Measurements from ENCODE around the gene CFDP1.

Gene CFDP1

DNA sequence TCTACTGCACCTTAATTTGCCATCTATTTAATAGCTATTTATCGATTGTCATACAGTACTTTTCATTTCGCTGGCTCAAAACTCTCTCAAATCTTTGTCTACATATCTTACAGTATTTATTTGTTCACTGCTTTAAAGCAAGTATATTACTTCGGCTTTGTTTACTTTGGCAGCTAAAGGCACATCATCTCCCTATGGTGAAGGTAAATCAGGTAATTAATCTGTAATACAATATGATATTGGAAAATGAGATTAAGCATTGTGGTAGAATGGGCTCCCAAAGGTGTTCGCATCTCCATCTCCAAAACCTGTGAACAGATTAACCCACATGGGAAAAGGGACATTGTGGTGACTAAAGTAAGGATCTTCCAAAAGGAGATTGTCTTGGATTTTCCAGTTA lies 24.7 kb upstream of the CFDP1 start:
- H3K27ac ChIP-seq (ENCODE audit: extremely low read depth, low read depth, low read length), result no peak overlapping the region
- ChIA-PET POLR2A (interaction anchor here (0.6 to 0.9 kb wide), 2 partner anchors 65 to 184 kb away, joined by 3 to 4 read pairs; no protein-coding TSS in a partner anchor), CTCF (no interaction called here)
- no peaks in the 10 kb centered on the region for H3K9me3 ChIP-seq (ENCODE audit: control insufficient read depth, insufficient read depth, low read depth, low read length)
- H3K36me3 ChIP-seq (ENCODE audit: control insufficient read depth in 2 of 2, insufficient read depth in 1 of 2, low read length in 2 of 2), result no peaks in the 10 kb centered on the region; a peak in 1 of 3 replicates
- peaks cover 34% of the 10 kb centered on the region for H3K4me1 ChIP-seq (ENCODE audit: control insufficient read depth, insufficient read depth, low read length)
- no peak overlapping the region for H3K4me3 ChIP-seq (ENCODE audit: low read depth, low read length)
- no peak for TF ChIP-seq HOXC10 (CRISPR knock-in tag; IDR thresholded peaks at IDR 0.05)
- TF ChIP-seq ZNF654 (tag by site-specific recombination; IDR thresholded peaks at IDR 0.05; ENCODE audit: low read depth), result no peak
- TF ChIP-seq, protein P1, sequence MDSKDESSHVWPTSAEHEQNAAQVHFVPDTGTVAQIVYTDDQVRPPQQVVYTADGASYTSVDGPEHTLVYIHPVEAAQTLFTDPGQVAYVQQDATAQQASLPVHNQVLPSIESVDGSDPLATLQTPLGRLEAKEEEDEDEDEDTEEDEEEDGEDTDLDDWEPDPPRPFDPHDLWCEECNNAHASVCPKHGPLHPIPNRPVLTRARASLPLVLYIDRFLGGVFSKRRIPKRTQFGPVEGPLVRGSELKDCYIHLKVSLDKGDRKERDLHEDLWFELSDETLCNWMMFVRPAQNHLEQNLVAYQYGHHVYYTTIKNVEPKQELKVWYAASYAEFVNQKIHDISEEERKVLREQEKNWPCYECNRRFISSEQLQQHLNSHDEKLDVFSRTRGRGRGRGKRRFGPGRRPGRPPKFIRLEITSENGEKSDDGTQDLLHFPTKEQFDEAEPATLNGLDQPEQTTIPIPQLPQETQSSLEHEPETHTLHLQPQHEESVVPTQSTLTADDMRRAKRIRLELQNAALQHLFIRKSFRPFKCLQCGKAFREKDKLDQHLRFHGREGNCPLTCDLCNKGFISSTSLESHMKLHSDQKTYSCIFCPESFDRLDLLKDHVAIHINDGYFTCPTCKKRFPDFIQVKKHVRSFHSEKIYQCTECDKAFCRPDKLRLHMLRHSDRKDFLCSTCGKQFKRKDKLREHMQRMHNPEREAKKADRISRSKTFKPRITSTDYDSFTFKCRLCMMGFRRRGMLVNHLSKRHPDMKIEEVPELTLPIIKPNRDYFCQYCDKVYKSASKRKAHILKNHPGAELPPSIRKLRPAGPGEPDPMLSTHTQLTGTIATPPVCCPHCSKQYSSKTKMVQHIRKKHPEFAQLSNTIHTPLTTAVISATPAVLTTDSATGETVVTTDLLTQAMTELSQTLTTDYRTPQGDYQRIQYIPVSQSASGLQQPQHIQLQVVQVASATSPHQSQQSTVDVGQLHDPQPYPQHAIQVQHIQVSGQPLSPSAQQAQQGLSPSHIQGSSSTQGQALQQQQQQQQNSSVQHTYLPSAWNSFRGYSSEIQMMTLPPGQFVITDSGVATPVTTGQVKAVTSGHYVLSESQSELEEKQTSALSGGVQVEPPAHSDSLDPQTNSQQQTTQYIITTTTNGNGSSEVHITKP (tag by site-specific recombination; IDR thresholded peaks at IDR 0.05), result 0 out of 2 replicates have a peak, but pooled peaks have one; percentile 21
- no peak for TF ChIP-seq ZNF610 (tag by site-specific recombination; IDR thresholded peaks at IDR 0.05; ENCODE audit: borderline replicate concordance)
- TF ChIP-seq, protein P2, sequence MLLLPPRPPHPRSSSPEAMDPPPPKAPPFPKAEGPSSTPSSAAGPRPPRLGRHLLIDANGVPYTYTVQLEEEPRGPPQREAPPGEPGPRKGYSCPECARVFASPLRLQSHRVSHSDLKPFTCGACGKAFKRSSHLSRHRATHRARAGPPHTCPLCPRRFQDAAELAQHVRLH (tag by site-specific recombination; IDR thresholded peaks at IDR 0.05), result no peak
- TF ChIP-seq ZNF629 (tag by site-specific recombination; IDR thresholded peaks at IDR 0.05), result no peak
- TF ChIP-seq ZNF24 (tag by site-specific recombination; IDR thresholded peaks at IDR 0.05), result no peak
- no peak for TF ChIP-seq ZNF416 (tag by site-specific recombination; IDR thresholded peaks at IDR 0.05)
- no peak for TF ChIP-seq GLIS2 (tag by site-specific recombination; IDR thresholded peaks at IDR 0.05)
- peak; percentile 80 for TF ChIP-seq ZNF843 (tag by site-specific recombination; IDR thresholded peaks at IDR 0.05)
- TF ChIP-seq, protein P3, sequence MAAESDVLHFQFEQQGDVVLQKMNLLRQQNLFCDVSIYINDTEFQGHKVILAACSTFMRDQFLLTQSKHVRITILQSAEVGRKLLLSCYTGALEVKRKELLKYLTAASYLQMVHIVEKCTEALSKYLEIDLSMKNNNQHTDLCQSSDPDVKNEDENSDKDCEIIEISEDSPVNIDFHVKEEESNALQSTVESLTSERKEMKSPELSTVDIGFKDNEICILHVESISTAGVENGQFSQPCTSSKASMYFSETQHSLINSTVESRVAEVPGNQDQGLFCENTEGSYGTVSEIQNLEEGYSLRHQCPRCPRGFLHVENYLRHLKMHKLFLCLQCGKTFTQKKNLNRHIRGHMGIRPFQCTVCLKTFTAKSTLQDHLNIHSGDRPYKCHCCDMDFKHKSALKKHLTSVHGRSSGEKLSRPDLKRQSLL (tag by site-specific recombination; IDR thresholded peaks at IDR 0.05), result no peak
- 0 out of 2 replicates have a peak, but pooled peaks have one; percentile 26 for TF ChIP-seq WT1 (tag by site-specific recombination; IDR thresholded peaks at IDR 0.05)
- TF ChIP-seq ZNF366 (tag by site-specific recombination; conservative IDR thresholded peaks at IDR 0.05), result peak; percentile 48; the same call in 1 of the 2 replicates
- peak; percentile 42; the same call in 1 of the 2 replicates for TF ChIP-seq ZNF596 (tag by site-specific recombination; IDR thresholded peaks at IDR 0.05)
- peak; percentile 81; the same call in 1 of the 2 replicates for TF ChIP-seq ZNF10 (tag by site-specific recombination; IDR thresholded peaks at IDR 0.05)
- TF ChIP-seq, protein P4, sequence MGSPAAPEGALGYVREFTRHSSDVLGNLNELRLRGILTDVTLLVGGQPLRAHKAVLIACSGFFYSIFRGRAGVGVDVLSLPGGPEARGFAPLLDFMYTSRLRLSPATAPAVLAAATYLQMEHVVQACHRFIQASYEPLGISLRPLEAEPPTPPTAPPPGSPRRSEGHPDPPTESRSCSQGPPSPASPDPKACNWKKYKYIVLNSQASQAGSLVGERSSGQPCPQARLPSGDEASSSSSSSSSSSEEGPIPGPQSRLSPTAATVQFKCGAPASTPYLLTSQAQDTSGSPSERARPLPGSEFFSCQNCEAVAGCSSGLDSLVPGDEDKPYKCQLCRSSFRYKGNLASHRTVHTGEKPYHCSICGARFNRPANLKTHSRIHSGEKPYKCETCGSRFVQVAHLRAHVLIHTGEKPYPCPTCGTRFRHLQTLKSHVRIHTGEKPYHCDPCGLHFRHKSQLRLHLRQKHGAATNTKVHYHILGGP (tag by site-specific recombination; IDR thresholded peaks at IDR 0.05), result 0 out of 2 replicates have a peak, but pooled peaks have one; percentile 8
- TF ChIP-seq ZXDB (tag by site-specific recombination; IDR thresholded peaks at IDR 0.05), result peak; percentile 65
- TF ChIP-seq ZFP3 (tag by site-specific recombination; IDR thresholded peaks at IDR 0.05; ENCODE audit: low read depth), result no peak
- TF ChIP-seq, protein P5, sequence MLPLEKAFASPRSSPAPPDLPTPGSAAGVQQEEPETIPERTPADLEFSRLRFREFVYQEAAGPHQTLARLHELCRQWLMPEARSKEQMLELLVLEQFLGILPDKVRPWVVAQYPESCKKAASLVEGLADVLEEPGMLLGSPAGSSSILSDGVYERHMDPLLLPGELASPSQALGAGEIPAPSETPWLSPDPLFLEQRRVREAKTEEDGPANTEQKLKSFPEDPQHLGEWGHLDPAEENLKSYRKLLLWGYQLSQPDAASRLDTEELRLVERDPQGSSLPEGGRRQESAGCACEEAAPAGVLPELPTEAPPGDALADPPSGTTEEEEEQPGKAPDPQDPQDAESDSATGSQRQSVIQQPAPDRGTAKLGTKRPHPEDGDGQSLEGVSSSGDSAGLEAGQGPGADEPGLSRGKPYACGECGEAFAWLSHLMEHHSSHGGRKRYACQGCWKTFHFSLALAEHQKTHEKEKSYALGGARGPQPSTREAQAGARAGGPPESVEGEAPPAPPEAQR (tag by site-specific recombination; IDR thresholded peaks at IDR 0.05), result no peak
- no peak for TF ChIP-seq ZNF555 (tag by site-specific recombination; conservative IDR thresholded peaks at IDR 0.05)
- TF ChIP-seq HOXA7 (CRISPR knock-in tag; IDR thresholded peaks at IDR 0.05; ENCODE audit: borderline replicate concordance), result no peak
- TF ChIP-seq OSR2 (tag by site-specific recombination; IDR thresholded peaks at IDR 0.05), result peak; percentile 51; the same call in 1 of the 2 replicates
- no peak for TF ChIP-seq ZNF785 (tag by site-specific recombination; IDR thresholded peaks at IDR 0.05)
- TF ChIP-seq ZBTB48 (tag by site-specific recombination; IDR thresholded peaks at IDR 0.05), result no peak
- TF ChIP-seq, protein P6, sequence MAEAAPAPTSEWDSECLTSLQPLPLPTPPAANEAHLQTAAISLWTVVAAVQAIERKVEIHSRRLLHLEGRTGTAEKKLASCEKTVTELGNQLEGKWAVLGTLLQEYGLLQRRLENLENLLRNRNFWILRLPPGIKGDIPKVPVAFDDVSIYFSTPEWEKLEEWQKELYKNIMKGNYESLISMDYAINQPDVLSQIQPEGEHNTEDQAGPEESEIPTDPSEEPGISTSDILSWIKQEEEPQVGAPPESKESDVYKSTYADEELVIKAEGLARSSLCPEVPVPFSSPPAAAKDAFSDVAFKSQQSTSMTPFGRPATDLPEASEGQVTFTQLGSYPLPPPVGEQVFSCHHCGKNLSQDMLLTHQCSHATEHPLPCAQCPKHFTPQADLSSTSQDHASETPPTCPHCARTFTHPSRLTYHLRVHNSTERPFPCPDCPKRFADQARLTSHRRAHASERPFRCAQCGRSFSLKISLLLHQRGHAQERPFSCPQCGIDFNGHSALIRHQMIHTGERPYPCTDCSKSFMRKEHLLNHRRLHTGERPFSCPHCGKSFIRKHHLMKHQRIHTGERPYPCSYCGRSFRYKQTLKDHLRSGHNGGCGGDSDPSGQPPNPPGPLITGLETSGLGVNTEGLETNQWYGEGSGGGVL (tag by site-specific recombination; IDR thresholded peaks at IDR 0.05), result no peak
- TF ChIP-seq, protein P7, sequence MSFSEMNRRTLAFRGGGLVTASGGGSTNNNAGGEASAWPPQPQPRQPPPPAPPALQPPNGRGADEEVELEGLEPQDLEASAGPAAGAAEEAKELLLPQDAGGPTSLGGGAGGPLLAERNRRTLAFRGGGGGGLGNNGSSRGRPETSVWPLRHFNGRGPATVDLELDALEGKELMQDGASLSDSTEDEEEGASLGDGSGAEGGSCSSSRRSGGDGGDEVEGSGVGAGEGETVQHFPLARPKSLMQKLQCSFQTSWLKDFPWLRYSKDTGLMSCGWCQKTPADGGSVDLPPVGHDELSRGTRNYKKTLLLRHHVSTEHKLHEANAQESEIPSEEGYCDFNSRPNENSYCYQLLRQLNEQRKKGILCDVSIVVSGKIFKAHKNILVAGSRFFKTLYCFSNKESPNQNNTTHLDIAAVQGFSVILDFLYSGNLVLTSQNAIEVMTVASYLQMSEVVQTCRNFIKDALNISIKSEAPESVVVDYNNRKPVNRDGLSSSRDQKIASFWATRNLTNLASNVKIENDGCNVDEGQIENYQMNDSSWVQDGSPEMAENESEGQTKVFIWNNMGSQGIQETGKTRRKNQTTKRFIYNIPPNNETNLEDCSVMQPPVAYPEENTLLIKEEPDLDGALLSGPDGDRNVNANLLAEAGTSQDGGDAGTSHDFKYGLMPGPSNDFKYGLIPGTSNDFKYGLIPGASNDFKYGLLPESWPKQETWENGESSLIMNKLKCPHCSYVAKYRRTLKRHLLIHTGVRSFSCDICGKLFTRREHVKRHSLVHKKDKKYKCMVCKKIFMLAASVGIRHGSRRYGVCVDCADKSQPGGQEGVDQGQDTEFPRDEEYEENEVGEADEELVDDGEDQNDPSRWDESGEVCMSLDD (tag by site-specific recombination; IDR thresholded peaks at IDR 0.05), result no peak
- TF ChIP-seq FEZF1 (tag by site-specific recombination; IDR thresholded peaks at IDR 0.05), result peak; percentile 75; the same call in 1 of the 2 replicates
